B cell (primary cell): Measurements from ENCODE around the gene C16orf46. TPM values are rescaled to one million over a fixed set of nuclear protein-coding genes. Genes with fewer than 3 reads are reported as not detected.
A peak's percentile ranks its signal among the peaks of the same experiment; 100 is the strongest.

Experiments
- ATAC-seq: fragments of 200-7000 bp; cut with Tn5 transposase; one replicate; pipeline ENCODE4 v1.10.0; 2021; ENCODE audit warnings: low read depth, mild to moderate bottlenecking, moderate number of reproducible peaks, moderate library complexity
- CTCF ChIA-PET: fragments of 350-600 bp; sonication (Branson Sonifier 250); formaldehyde crosslinking; loops from one replicate; lab custom pipeline; 2021; ENCODE audit warnings: antibody characterized with exemption, inconsistent platforms; lab: Charles Lee
- POLR2A ChIA-PET: fragments of 350-600 bp; sonication (Branson Sonifier 250); formaldehyde crosslinking; loops from one replicate; lab custom pipeline; 2021; ENCODE audit warnings: antibody characterized with exemption; lab: Charles Lee
- DNase-seq: peaks from one replicate; pipeline ENCODE4 v3.0.0; 2013
- H2AFZ ChIP-seq: 2 replicates; pipeline ENCODE4 v1.6.1; 2012; ENCODE audit warnings: mild to moderate bottlenecking, low read depth, low read length; ENCODE audit not compliant: insufficient read depth, poor library complexity, severe bottlenecking
- H3K27ac ChIP-seq, 2 donors: 1 replicate in 1 of 2; 2 replicates in 1 of 2; pipeline ENCODE4 v1.5.1; 2012 to 2013; ENCODE audit warnings: low read length in 2 of 2, mild to moderate bottlenecking in 2 of 2, moderate library complexity in 1 of 2
- H3K27me3 ChIP-seq, 4 experiments: fragments of 200-600 bp in 1 of 4; sonication (generic) in 1 of 4; replicated peaks in 1 of 4; 1 replicate in 2 of 4; 2 replicates in 2 of 4; pipeline versions ENCODE4 v1.6.1 to v1.7.0; 2013 to 2016; ENCODE audit warnings: low read length in 3 of 4, mild to moderate bottlenecking in 2 of 4, mixed read lengths in 1 of 4, moderate library complexity in 1 of 4; ENCODE audit not compliant: insufficient read depth in 4 of 4, control insufficient read depth in 3 of 4; ENCODE audit errors: control extremely low read depth in 1 of 4
- H3K36me3 ChIP-seq, 2 experiments: replicated peaks in 1 of 2; 1 replicate in 1 of 2; 2 replicates in 1 of 2; pipeline versions ENCODE4 v1.6.1 to v1.7.1; 2013; ENCODE audit warnings: low read length in 1 of 2; ENCODE audit not compliant: insufficient read depth in 2 of 2, control insufficient read depth in 1 of 2; ENCODE audit errors: control extremely low read depth in 1 of 2, extremely low read depth in 1 of 2
- H3K4me1 ChIP-seq, 2 donors: fragments of 200-600 bp in 1 of 2; sonication (generic) in 1 of 2; 1 replicate in 1 of 2; 2 replicates in 1 of 2; pipeline versions ENCODE4 v1.5.1 to v1.6.1; 2013 to 2017; ENCODE audit warnings: low read length in 2 of 2; ENCODE audit not compliant: control insufficient read depth in 2 of 2, insufficient read depth in 2 of 2
- H3K4me2 ChIP-seq: replicated peaks from 2 replicates; pipeline ENCODE3; 2012; ENCODE audit warnings: mild to moderate bottlenecking, low read depth, low read length; ENCODE audit not compliant: poor library complexity, severe bottlenecking
- H3K4me3 ChIP-seq, 5 experiments: fragments of 200-600 bp in 1 of 5; sonication (generic) in 1 of 5; 1 replicate in 3 of 5; 2 replicates in 2 of 5; pipeline versions ENCODE4 v1.5.1 to v1.7.0; 2011 to 2016; ENCODE audit warnings: low read length in 4 of 5, mild to moderate bottlenecking in 4 of 5, low read depth in 2 of 5, control low read depth in 1 of 5, moderate library complexity in 1 of 5; ENCODE audit not compliant: insufficient read depth in 1 of 5; ENCODE audit errors: control extremely low read depth in 1 of 5, extremely low read depth in 1 of 5
- H3K79me2 ChIP-seq: fragments of 200-600 bp; sonication (generic); one replicate; pipeline ENCODE4 v1.6.0; 2016; ENCODE audit warnings: low read length; ENCODE audit not compliant: control insufficient read depth, insufficient read depth
- H3K9ac ChIP-seq: fragments of 200-600 bp; sonication (generic); 2 replicates; pipeline ENCODE4 v1.6.1; 2017; ENCODE audit warnings: mild to moderate bottlenecking, low read length, moderate library complexity
- H3K9me3 ChIP-seq, 3 donors: one replicate each; pipeline versions ENCODE4 v1.6.1 to v1.7.1; 2013; ENCODE audit warnings: low read length in 2 of 3; ENCODE audit not compliant: control insufficient read depth in 2 of 3, insufficient read depth in 1 of 3; ENCODE audit errors: control extremely low read depth in 1 of 3
- H4K20me1 ChIP-seq: 2 replicates; pipeline ENCODE4 v1.6.0; 2012; ENCODE audit warnings: mild to moderate bottlenecking, low read length; ENCODE audit not compliant: insufficient read depth, control insufficient read depth, poor library complexity, severe bottlenecking
- H3K27ac Mint-ChIP-seq: one replicate; pipeline ENCODE4 v1.8.0; 2021; ENCODE audit warnings: mixed read lengths
- H3K27me3 Mint-ChIP-seq: one replicate; pipeline ENCODE4 v1.8.0; 2021; ENCODE audit warnings: mixed read lengths
- H3K4me1 Mint-ChIP-seq: one replicate; pipeline ENCODE4 v1.8.0; 2021; ENCODE audit warnings: mixed read lengths
- H3K4me3 Mint-ChIP-seq: one replicate; pipeline ENCODE4 v1.8.0; 2021; ENCODE audit warnings: mixed read lengths
- H3K9me3 Mint-ChIP-seq: one replicate; pipeline ENCODE4 v1.8.0; 2022; ENCODE audit warnings: mixed read lengths; ENCODE audit not compliant: insufficient read depth
- CTCF ChIP-seq: fragments of 200-600 bp; IDR thresholded peaks from one replicate; pipeline ENCODE4 v1.8.0; 2022; ENCODE audit warnings: antibody characterized with exemption, mild to moderate bottlenecking
- EZH2 ChIP-seq: IDR thresholded peaks from 2 replicates; pipeline ENCODE4 v1.6.1; 2012; ENCODE audit warnings: borderline replicate concordance, low read depth, mild to moderate bottlenecking, moderate library complexity, low read length; ENCODE audit not compliant: insufficient read depth, poor library complexity, severe bottlenecking
- WGBS: methylation state at CpG from one replicate; pipeline ENCODE4 v1.1.5; 2013; ENCODE audit warnings: missing lambda C conversion rate; ENCODE audit not compliant: insufficient coverage; 5-methylcytosine and 5-hydroxymethylcytosine counted together
- intact Hi-C: fragments of 100-400 bp; cut with micrococcal nuclease; formaldehyde crosslinking; loops from one replicate; pipeline ENCODE4 v1.10.0; 2022
- polyA plus RNA-seq: library from polyadenylated mRNA; depleted of rRNA; stranded (reverse); fragments of >200 nt; gene quantifications from 2 replicates; pipeline ENCODE4 v1.2.3, GENCODE V29; 2012
- total RNA-seq, 2 donors: library from RNA; stranded (reverse); fragments of 120-200 nt in 1 of 2; gene quantifications; 1 replicate in 1 of 2; 2 replicates in 1 of 2; pipeline versions ENCODE4 v1.2.3 to v1.2.4, GENCODE V29; 2013 to 2022

Gene C16orf46
- total and polyA plus RNA-seq, 2 donors (not counting 1 experiment from before 2014, with no cell fraction given): 0.28 TPM; not detected in 1

DNA sequence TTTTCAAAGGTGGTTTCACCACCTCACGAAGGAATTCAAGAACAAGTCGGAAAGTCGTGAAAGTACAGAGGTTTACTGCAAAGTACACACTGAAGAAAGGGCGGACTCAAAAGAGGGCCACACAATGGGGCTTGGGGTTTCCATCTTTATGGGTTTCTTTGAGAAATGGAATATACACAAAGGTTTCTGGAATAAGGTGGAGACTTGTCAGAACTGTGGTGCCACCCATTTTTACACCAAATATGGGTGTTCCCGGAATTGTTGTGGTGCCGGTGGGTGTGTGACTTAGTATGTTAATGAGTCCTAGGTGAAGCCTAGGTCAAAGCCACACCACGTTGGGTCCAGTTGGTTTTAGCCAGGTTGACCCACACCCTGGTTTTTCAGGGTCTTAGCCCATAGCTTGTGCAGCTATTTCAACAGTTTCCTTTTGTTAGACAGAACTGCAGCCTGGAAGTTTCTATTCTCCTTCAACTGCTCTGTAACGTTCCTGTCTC lies 19.7 kb upstream of the C16orf46 start:
- Mint-ChIP-seq H3K27ac (peak overlapping the region; percentile 0), H3K9me3 (no peaks in the 10 kb centered on the region), H3K4me1 (peaks cover 11% of the 10 kb centered on the region), H3K4me3 (peak overlapping the region; percentile 53), H3K27me3 (no peaks in the 10 kb centered on the region)
- no peaks in the 10 kb centered on the region for H3K9me3 ChIP-seq
- POLR2A ChIA-PET: no interaction called here
- H3K27ac ChIP-seq: peak overlapping the region in 1 of 2 donors; percentile 62
- intact Hi-C loops: loop anchor here (1.0 kb wide), 4 partner anchors 19 to 642 kb away; partner anchors contain the start of genes ATMIN, C16orf46 and GAN
- TF ChIP-seq CTCF (no peak), EZH2 (no peak)
- ATAC-seq (no peak), DNase-seq (no peak)
- no peaks in the 10 kb centered on the region for H3K27me3 ChIP-seq
- H3K4me2 ChIP-seq: peak overlapping the region; percentile 69
- H3K4me1 ChIP-seq: peaks cover 7 to 11% of the 10 kb centered on the region in 2 donors
- WGBS: 42% methylated on average over 4 of the region's 8 CpGs
- peak overlapping the region; percentile 74 for H2AFZ ChIP-seq
- H3K4me3 ChIP-seq: peak overlapping the region in 3 of 5 experiments; percentile 12 to 45 (median 43)
- no peaks in the 10 kb centered on the region for H3K36me3 ChIP-seq
- no peaks in the 10 kb centered on the region for H4K20me1 ChIP-seq
- CTCF ChIA-PET: interaction anchor here (1.0 kb wide), 1 partner anchor 93 kb away, joined by 4 read pairs; no protein-coding TSS in a partner anchor
- peaks cover 6% of the 10 kb centered on the region for H3K79me2 ChIP-seq
- H3K9ac ChIP-seq: peak overlapping the region; percentile 29

GRCh38 chr16:81095953-81096714 lies 19.1 kb upstream of the C16orf46 start, which contains the start of gene GCSH:
Gene GCSH (minus strand): TSS chr16:81096395. CDS start chr16:81096278, 117 bp downstream.
- Histone ChIP-seq H3K4me2 (peak within 1 kb of the TSS; percentile 96), H3K27me3 (no peaks in the 10 kb centered on the region), H4K20me1 (no peaks in the 10 kb centered on the region), H3K9me3 (no peaks in the 10 kb centered on the region), H3K36me3 (no peaks in the 10 kb centered on the region), H3K27ac (peak within 1 kb of the TSS in 1 of 2 donors; percentile 62), H3K9ac (peak within 1 kb of the TSS; percentile 76), H3K4me1 (peaks cover 7 to 11% of the 10 kb centered on the region in 2 donors), H3K4me3 (peak within 1 kb of the TSS; percentile 50 to 74 (median 65)), H3K79me2 (peaks cover 6% of the 10 kb centered on the region), H2AFZ (peak within 1 kb of the TSS; percentile 94)
- peak within 1 kb of the TSS; percentile 0 for H3K27ac Mint-ChIP-seq
- ChIA-PET CTCF (no interaction called here), POLR2A (no interaction called here)
- WGBS: 1% methylated on average over 54 of the region's 83 CpGs
- TF ChIP-seq EZH2: no peak
- TF ChIP-seq CTCF: no peak
- H3K4me3 Mint-ChIP-seq: peak within 1 kb of the TSS; percentile 84
- peak; percentile 98 for ATAC-seq
- intact Hi-C loops: loop anchor here (1.0 kb wide), 4 partner anchors 19 to 642 kb away; partner anchors contain the start of genes ATMIN, C16orf46 and GAN
- no peaks in the 10 kb centered on the region for H3K9me3 Mint-ChIP-seq
- H3K4me1 Mint-ChIP-seq: peaks cover 11% of the 10 kb centered on the region
- peak; percentile 99 for DNase-seq
- no peaks in the 10 kb centered on the region for H3K27me3 Mint-ChIP-seq
